Measurements from ENCODE around the gene PTPRK.

- TF ChIP-seq CTCF (IDR thresholded peaks at IDR 0.05 in 2 of 3, conservative IDR thresholded peaks at IDR 0.05 in 1 of 3; ENCODE audit: borderline replicate concordance in 1 of 3, insufficient read depth in 1 of 3, low read depth in 2 of 3, low read length in 2 of 3) = no peak
- no peak for TF ChIP-seq JUND (IDR thresholded peaks at IDR 0.05)
- TF ChIP-seq ZNF274 (IDR thresholded peaks at IDR 0.05; ENCODE audit: low read depth, low read length) = no peak
- TF ChIP-seq POLR2A (IDR thresholded peaks at IDR 0.05; ENCODE audit: borderline replicate concordance, extremely low read depth, insufficient read depth, insufficient read length) = no peak
- no peak for TF ChIP-seq ATF3 (IDR thresholded peaks at IDR 0.05)
- no peak for TF ChIP-seq POLR2AphosphoS5 (IDR thresholded peaks at IDR 0.05; ENCODE audit: low read depth, low read length)
- no peak for TF ChIP-seq SP1 (IDR thresholded peaks at IDR 0.05; ENCODE audit: low read depth)
- no peak for TF ChIP-seq SIN3A (IDR thresholded peaks at IDR 0.05; ENCODE audit: low read depth)
- TF ChIP-seq MAX (IDR thresholded peaks at IDR 0.05) = no peak
- TF ChIP-seq YY1 (IDR thresholded peaks at IDR 0.05; ENCODE audit: extremely low read depth, insufficient replicate concordance, low read depth, low read length) = no peak
These were observed 6.5 kb downstream of the PTPRK start for GRCh38 chr6:128513878-128514277.
